ENCODE results near the gene SYTL3.

GRCh38 chr6:158777510-158777909 is 127.7 kb downstream of the SYTL3 start:
- no peak for TF ChIP-seq ZNF830 (CRISPR knock-in tag; IDR thresholded peaks at IDR 0.05)
- no peak for TF ChIP-seq BRCA1 (IDR thresholded peaks at IDR 0.05)
- TF ChIP-seq BRCA1 (CRISPR knock-in tag; IDR thresholded peaks at IDR 0.05) = no peak
- TF ChIP-seq RAD21 (CRISPR knock-in tag; conservative IDR thresholded peaks at IDR 0.05 in 1 of 2, IDR thresholded peaks at IDR 0.05 in 1 of 2) = no peak
- no peak for TF ChIP-seq SRSF3 (IDR thresholded peaks at IDR 0.05; ENCODE audit: insufficient read depth, low read length)
- TF ChIP-seq FOXO4 (CRISPR knock-in tag; IDR thresholded peaks at IDR 0.05) = no peak
- TF ChIP-seq U2AF2 (optimal IDR thresholded peaks at IDR 0.05; ENCODE audit: low read depth, low read length) = no peak
- TF ChIP-seq POLR2A (conservative IDR thresholded peaks at IDR 0.05) = no peak
- no peak for TF ChIP-seq MBD1 (CRISPR knock-in tag; IDR thresholded peaks at IDR 0.05)
- no peak for TF ChIP-seq SMARCC2 (IDR thresholded peaks at IDR 0.05; ENCODE audit: low read depth)
- no peak for TF ChIP-seq MTA3 (IDR thresholded peaks at IDR 0.05; ENCODE audit: borderline replicate concordance)
- TF ChIP-seq ETV6 (IDR thresholded peaks at IDR 0.05; ENCODE audit: borderline replicate concordance in 1 of 2, low read depth in 2 of 2, low read length in 1 of 2) = no peak
- no peak for TF ChIP-seq ETV6 (CRISPR knock-in tag; IDR thresholded peaks at IDR 0.05; ENCODE audit: borderline replicate concordance)
- TF ChIP-seq PRPF4 (IDR thresholded peaks at IDR 0.05; ENCODE audit: insufficient read depth, low read depth, low read length, poor library complexity, severe bottlenecking) = no peak
- no peak for TF ChIP-seq CTCF (IDR thresholded peaks at IDR 0.05 in 2 of 3, conservative IDR thresholded peaks at IDR 0.05 in 1 of 3; ENCODE audit: insufficient read depth in 2 of 3, low read depth in 1 of 3, low read length in 3 of 3)

Measured in K562 (cell line).